Progenitor cell of endocrine pancreas (in vitro differentiated cells): ENCODE measurements around the gene FRY. TPM values are rescaled to one million over a fixed set of nuclear protein-coding genes. Genes with fewer than 3 reads are reported as not detected.

ENCODE experiments used
- DNase-seq: peaks from one replicate; pipeline ENCODE4 v3.0.0; 2021; ENCODE audit warnings: low spot score; ENCODE audit not compliant: unreplicated experiment
- H3K27ac Mint-ChIP-seq: 2 replicates; pipeline ENCODE4 v1.8.0; 2021; ENCODE audit warnings: mild to moderate bottlenecking, moderate library complexity, mixed read lengths
- H3K27me3 Mint-ChIP-seq: 2 replicates; pipeline ENCODE4 v1.8.0; 2021; ENCODE audit warnings: mixed read lengths
- H3K36me3 Mint-ChIP-seq: 2 replicates; pipeline ENCODE4 v1.8.0; 2022; ENCODE audit warnings: mixed read lengths; ENCODE audit not compliant: insufficient read depth
- H3K4me1 Mint-ChIP-seq: 2 replicates; pipeline ENCODE4 v1.8.0; 2021; ENCODE audit warnings: low read depth, mixed read lengths
- H3K4me3 Mint-ChIP-seq: 2 replicates; pipeline ENCODE4 v1.8.0; 2021; ENCODE audit warnings: low read depth, mild to moderate bottlenecking, moderate library complexity, mixed read lengths
- H3K9me3 Mint-ChIP-seq: 2 replicates; pipeline ENCODE4 v1.8.0; 2021; ENCODE audit warnings: low read depth, mixed read lengths
- total RNA-seq: library from RNA; stranded (reverse); gene quantifications from 2 replicates; pipeline ENCODE4 v1.2.1, GENCODE V29; 2021
- TF ChIP-seq, protein P1 (sequence below): fragments of 200-600 bp; sonication (generic); IDR thresholded peaks from one replicate; pipeline ENCODE4 v1.5.0; 2021; ENCODE audit warnings: antibody characterized with exemption, mild to moderate bottlenecking; ENCODE audit not compliant: unreplicated experiment

The FRY gene
- total RNA-seq, 1 donor from 2014 or later = 14.3 TPM

- DNase-seq = no peak
- Mint-ChIP-seq H3K4me3 (no peak overlapping the region), H3K36me3 (no peaks in the 10 kb centered on the region), H3K27me3 (no peaks in the 10 kb centered on the region), H3K27ac (peak overlapping the region; percentile 59), H3K9me3 (peaks cover 2% of the 10 kb centered on the region), H3K4me1 (peaks cover 42% of the 10 kb centered on the region)
- TF ChIP-seq, protein P1, sequence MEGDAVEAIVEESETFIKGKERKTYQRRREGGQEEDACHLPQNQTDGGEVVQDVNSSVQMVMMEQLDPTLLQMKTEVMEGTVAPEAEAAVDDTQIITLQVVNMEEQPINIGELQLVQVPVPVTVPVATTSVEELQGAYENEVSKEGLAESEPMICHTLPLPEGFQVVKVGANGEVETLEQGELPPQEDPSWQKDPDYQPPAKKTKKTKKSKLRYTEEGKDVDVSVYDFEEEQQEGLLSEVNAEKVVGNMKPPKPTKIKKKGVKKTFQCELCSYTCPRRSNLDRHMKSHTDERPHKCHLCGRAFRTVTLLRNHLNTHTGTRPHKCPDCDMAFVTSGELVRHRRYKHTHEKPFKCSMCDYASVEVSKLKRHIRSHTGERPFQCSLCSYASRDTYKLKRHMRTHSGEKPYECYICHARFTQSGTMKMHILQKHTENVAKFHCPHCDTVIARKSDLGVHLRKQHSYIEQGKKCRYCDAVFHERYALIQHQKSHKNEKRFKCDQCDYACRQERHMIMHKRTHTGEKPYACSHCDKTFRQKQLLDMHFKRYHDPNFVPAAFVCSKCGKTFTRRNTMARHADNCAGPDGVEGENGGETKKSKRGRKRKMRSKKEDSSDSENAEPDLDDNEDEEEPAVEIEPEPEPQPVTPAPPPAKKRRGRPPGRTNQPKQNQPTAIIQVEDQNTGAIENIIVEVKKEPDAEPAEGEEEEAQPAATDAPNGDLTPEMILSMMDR = no peak
Observed at GRCh38 chr13:32039056-32039455, 7.5 kb downstream of the FRY start.

GRCh38 chr13:32039528-32039927, 8.0 kb downstream of the FRY start:
- Mint-ChIP-seq H3K27ac (no peak overlapping the region), H3K27me3 (no peaks in the 10 kb centered on the region), H3K9me3 (peaks cover 2% of the 10 kb centered on the region), H3K36me3 (no peaks in the 10 kb centered on the region), H3K4me3 (no peak overlapping the region), H3K4me1 (peaks cover 42% of the 10 kb centered on the region)
- DNase-seq = no peak
- TF ChIP-seq, protein P1 = no peak

DNA sequence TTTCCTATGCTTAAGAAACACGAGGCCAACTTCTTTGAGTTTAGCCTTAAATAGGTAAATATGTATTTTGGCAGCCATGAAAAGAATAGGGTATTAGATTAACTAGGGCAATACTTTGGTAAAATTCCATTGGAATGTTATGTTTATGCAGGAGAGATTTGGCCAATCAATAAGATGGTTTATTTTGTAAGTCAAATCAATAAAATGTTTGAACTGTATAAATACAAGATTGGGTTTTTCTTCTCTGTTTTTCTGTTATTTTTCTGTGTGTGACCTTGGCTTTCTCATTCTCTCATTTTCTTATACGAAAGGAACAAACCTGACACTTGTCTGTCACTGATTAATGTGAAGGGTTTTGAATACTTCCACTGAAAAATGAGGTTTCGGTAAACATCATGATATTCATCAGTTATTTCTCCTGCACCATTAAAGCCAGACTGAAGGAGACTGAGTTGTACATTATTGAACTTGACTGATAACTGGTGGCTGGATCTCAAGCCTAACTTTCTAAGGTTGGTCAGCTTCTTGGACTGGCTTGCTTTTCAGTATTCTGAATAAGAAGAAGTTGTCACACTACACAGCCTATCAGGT, 8.6 kb downstream of the FRY start:
- Mint-ChIP-seq H3K27ac (peak overlapping the region; percentile 15), H3K9me3 (peaks cover 2% of the 10 kb centered on the region), H3K36me3 (no peaks in the 10 kb centered on the region), H3K4me1 (peaks cover 41% of the 10 kb centered on the region), H3K27me3 (no peaks in the 10 kb centered on the region), H3K4me3 (no peak overlapping the region)
- TF ChIP-seq, protein P1 = no peak
- DNase-seq = no peak

GRCh38 chr13:32040689-32041088, 9.1 kb downstream of the FRY start:
- H3K27ac Mint-ChIP-seq = peak overlapping the region; percentile 15
- H3K36me3 Mint-ChIP-seq = no peaks in the 10 kb centered on the region

DNA sequence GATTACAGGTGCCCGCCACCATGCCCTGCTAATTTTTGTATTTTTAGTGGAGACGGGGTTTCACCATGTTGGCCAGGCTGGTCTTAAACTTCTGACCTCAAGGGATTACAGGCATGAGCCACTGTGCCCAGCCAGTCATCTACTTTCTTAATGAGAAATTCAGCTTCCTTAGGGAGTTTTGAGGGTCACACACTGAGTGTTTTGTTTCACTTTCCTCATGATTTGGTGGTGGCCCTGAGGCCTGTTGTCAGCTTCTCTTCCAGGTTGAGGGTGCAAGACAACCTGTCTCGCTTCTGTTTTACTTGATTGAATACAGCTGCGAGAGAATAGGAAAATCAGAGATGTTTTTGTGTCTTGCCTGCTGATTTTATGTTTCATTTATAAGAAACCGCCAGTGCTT, 9.9 kb downstream of the FRY start:
- no peaks in the 10 kb centered on the region for H3K27me3 Mint-ChIP-seq
- TF ChIP-seq, protein P1 = no peak
- no peak overlapping the region for H3K4me3 Mint-ChIP-seq
- DNase-seq = no peak
- no peak overlapping the region for H3K27ac Mint-ChIP-seq
- peaks cover 2% of the 10 kb centered on the region for H3K9me3 Mint-ChIP-seq
- H3K36me3 Mint-ChIP-seq = no peaks in the 10 kb centered on the region
- peaks cover 37% of the 10 kb centered on the region for H3K4me1 Mint-ChIP-seq

More at GRCh38 chr13:32040689-32041088, 9.1 kb downstream of the FRY start:
- Mint-ChIP-seq H3K9me3 (peaks cover 2% of the 10 kb centered on the region), H3K4me3 (no peak overlapping the region), H3K27me3 (no peaks in the 10 kb centered on the region), H3K4me1 (peaks cover 40% of the 10 kb centered on the region)
- TF ChIP-seq, protein P1 = no peak
- no peak for DNase-seq
